22Rv1 (cell line): ENCODE data around the gene COL25A1.

Experiments
- CTCF ChIP-seq: fragments of 450-650 bp; IDR thresholded peaks from 2 replicates; pipeline ENCODE4 v1.5.1; 2017; ENCODE audit warnings: mild to moderate bottlenecking
- ZFX ChIP-seq: fragments of 450-650 bp; IDR thresholded peaks from 2 replicates; pipeline ENCODE4 v1.6.1; 2017; ENCODE audit warnings: antibody characterized with exemption, borderline replicate concordance

GRCh38 chr4:108900018-108900580 is 402.4 kb downstream of the COL25A1 start:
- no peak for TF ChIP-seq CTCF
- TF ChIP-seq ZFX: no peak
